Measurements from ENCODE around the gene CALU. TPM values are rescaled to one million over a fixed set of nuclear protein-coding genes. Genes with fewer than 3 reads are reported as not detected.

CALU gene
- total RNA-seq, 1 experiment from 2014 or later = 957 TPM

DNA sequence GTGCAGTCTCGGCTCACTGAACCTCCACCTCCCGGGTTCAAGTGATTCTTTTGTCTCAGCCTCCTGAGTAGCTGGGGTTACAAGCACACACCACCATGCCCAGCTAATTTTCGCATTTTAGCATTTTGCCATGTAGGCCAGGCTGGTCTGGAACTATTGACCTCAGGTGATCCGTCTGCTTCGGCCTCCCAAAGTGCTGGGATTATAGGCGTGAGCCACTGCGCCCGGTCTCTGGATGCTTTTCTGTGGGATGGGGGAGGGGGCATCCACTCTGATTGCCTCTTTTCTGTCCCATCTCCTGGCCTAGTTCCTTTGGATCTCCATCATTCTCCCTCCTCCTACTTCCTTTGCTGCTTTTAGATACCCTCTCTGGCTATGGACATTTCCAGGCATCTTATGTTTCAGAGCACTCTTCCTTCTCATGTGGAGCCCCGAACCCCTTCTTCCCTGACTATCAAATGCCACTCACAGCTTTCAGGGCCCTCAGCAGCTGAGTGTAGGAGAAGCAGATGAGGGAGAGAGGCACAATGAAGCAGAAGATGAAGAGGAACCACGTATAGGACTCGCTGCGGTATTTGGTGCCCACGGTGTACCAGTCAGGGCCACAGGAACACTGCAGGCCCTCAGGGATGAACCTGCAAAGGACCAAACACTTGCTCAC lies 35.0 kb downstream of the CALU start:
- Histone ChIP-seq H3K36me3 (peaks cover 56% of the 10 kb centered on the region), H3K4me3 (no peak overlapping the region), H3K4me1 (replicated peaks) (0 out of 2 replicates have a peak, but pooled peaks cover 7% of the 10 kb centered on the region), H3K27me3 (replicated peaks) (no peaks in the 10 kb centered on the region), H3K27ac (no peak overlapping the region), H3K9me3 (replicated peaks) (no peaks in the 10 kb centered on the region)
- no peak for DNase-seq (ENCODE audit: low read depth in 1 of 2, low spot score in 2 of 2)

DNA sequence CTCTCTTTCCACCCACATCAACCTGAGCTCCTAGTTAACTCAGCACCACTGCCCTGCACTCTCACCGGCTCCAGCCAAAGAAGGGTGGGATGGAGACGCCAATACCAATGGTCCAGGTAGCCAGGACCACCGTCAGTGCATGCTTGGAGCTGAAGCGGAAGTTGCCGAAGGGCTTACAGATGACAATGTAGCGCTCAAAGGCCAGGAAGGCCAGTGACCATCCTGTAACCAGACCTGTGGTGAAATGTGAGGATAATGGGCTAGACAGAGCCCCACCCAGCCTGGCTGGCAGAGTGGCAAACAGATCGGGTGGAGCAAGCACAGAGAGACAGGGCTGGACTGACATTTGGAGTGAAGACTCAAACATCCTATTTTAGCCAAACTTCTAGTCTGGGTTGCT lies 35.8 kb downstream of the CALU start:
- H3K4me3 ChIP-seq = no peak overlapping the region
- H3K9me3 ChIP-seq (replicated peaks) = no peaks in the 10 kb centered on the region
- H3K27me3 ChIP-seq (replicated peaks) = no peaks in the 10 kb centered on the region
- peaks cover 48% of the 10 kb centered on the region for H3K36me3 ChIP-seq
- DNase-seq (ENCODE audit: low read depth in 1 of 2, low spot score in 2 of 2) = no peak
- H3K27ac ChIP-seq = no peak overlapping the region
- 0 out of 2 replicates have a peak, but pooled peaks cover 7% of the 10 kb centered on the region for H3K4me1 ChIP-seq (replicated peaks)

DNA sequence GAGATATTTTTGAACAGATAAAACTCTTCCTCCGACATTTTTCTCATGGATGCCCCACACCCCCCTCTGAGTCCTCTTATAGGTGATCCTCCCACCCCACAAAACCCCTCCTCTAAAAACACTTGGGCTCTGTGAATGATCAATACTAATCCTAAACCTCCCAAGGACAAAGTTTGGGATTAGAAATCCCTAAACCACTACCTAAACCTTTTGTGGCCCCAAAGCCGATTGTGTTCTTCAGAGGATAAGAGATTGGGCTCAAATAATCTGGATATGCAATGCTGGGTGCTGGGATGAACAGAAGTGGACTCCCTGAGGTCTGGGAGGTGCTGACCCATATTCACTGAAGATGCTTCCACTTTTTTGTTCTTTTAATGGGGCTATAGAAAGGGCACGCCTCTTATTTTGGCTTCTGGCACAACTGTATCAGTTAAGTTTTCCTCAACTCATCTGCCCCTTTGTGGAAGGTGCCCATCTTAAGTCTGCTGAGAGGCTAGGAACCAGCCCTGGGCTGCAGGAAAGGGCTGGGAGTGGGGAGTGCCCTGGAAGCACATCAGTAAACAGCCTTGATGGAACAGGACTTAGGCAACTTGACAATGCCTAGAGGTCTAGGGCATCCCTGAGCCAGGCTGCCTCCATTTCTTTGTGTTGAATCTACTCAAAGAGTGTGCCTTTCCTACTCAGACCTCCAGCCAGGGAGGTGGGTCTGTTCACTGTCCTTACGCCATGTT lies 36.8 kb downstream of the CALU start, which contains the start of gene OPN1SW:
Gene OPN1SW (minus strand): TSS at position 51 of the 731 bp plus-strand sequence. CDS start 13 bp downstream, at position 38.
- H3K36me3 ChIP-seq = peaks cover 38% of the 10 kb centered on the region
- H3K9me3 ChIP-seq (replicated peaks) = no peaks in the 10 kb centered on the region
- no peak within 1 kb of the TSS for H3K4me3 ChIP-seq
- no peaks in the 10 kb centered on the region for H3K27me3 ChIP-seq (replicated peaks)
- no peak within 1 kb of the TSS for H3K27ac ChIP-seq
- DNase-seq (ENCODE audit: low read depth in 1 of 2, low spot score in 2 of 2) = no peak
- H3K4me1 ChIP-seq (replicated peaks) = 0 out of 2 replicates have a peak, but pooled peaks cover 7% of the 10 kb centered on the region

DNA sequence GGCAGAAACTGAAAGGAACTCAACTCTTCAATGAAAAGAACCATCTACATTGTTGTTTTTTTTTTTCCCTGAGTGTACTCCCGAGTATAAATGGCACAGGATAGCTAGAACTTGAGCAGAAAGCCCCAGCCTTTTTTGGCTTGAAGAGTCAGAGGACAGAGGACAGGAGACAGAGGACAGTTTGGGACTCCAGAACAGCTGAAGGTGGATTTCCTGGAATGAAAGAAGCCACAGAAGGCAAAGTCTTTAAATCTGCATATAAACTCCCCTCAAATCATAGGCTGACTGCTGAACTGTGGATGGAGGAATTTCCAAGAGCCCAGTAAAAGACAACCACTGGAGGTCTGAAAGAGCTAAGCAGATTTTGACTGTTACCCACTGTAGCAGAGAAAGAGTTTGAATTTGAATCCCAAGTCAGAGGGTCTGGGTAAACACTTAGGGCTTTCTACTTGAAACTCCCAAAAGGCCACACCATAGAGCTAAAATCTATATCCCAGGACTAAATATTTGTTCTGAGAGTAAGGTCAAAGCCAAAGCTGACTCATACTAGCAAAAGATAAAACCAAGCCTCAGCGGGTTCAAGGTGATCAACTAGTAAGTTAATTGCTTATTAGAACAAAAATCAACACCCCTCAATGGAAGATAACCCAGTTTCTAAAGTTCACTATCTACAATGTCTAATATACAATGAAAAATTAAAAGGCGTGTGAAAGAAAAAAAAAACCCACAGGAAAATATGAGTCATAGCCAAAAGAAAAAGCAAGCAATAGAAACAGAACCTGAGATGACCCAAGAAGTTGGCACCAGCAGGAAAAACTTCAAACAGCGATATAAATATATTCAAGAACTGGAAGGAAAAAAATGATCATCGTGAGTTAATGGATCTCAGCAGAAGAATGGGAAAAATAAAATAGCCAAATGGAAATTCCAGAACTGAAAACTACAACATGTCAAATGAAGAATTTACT lies 38.3 kb downstream of the CALU start:
- Histone ChIP-seq H3K4me1 (replicated peaks) (0 out of 2 replicates have a peak, but pooled peaks cover 7% of the 10 kb centered on the region), H3K9me3 (replicated peaks) (no peaks in the 10 kb centered on the region), H3K27ac (no peak overlapping the region), H3K4me3 (no peak overlapping the region), H3K36me3 (peaks cover 23% of the 10 kb centered on the region), H3K27me3 (replicated peaks) (no peaks in the 10 kb centered on the region)
- DNase-seq (ENCODE audit: low read depth in 1 of 2, low spot score in 2 of 2) = peak in 1 of 2 experiments; percentile 34

DNA sequence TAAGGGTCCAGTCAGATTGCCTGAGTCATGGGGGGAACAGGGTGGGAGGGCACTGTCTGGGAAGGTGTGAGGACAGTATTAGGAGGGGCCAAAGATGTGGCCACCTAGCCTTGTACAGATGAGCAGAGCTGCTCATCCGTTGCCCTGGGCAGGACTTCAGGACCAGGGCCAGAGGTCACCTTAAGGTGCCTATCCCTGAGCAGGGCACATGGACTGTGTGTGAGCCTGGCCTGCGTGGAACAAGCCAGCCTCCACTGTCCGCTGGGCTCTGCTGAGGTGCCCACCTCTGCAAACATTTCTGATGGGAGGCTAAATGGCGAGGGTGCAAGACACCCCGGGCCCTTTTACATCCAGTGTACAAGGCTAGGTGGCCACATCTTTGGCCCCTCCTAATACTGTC lies 39.8 kb downstream of the CALU start:
- H3K36me3 ChIP-seq = peaks cover 11% of the 10 kb centered on the region
- H3K4me3 ChIP-seq = no peak overlapping the region
- no peak overlapping the region for H3K27ac ChIP-seq
- H3K27me3 ChIP-seq (replicated peaks) = no peaks in the 10 kb centered on the region
- no peak for DNase-seq (ENCODE audit: low read depth in 1 of 2, low spot score in 2 of 2)
- H3K4me1 ChIP-seq (replicated peaks) = 0 out of 2 replicates have a peak, but pooled peaks cover 7% of the 10 kb centered on the region
- H3K9me3 ChIP-seq (replicated peaks) = no peaks in the 10 kb centered on the region

DNA sequence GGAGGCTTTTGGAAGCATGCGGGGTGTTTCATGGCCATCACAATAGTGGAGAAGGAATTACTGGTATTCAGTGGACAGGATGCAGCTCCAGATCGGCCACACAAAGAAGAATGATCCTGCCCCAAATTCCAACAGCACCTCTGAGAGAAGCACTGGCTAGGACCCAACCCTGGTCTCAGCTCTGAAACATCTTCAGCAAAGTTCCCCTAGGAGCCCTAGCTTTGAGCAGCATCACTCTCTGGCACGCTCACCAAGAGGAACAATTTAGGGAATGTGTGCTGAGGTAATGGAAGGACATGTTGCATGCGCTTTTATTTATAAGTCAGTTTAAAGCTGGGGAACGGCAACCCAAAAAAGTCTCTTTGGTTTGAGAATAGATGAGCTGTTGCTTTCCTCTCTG lies 42.0 kb downstream of the CALU start:
- H3K27me3 ChIP-seq (replicated peaks) = no peaks in the 10 kb centered on the region
- no peak overlapping the region for H3K27ac ChIP-seq
- no peak overlapping the region for H3K4me3 ChIP-seq
- H3K36me3 ChIP-seq = no peaks in the 10 kb centered on the region
- no peak for DNase-seq (ENCODE audit: low read depth in 1 of 2, low spot score in 2 of 2)
- no peaks in the 10 kb centered on the region for H3K9me3 ChIP-seq (replicated peaks)
- 0 out of 2 replicates have a peak, but pooled peaks cover 5% of the 10 kb centered on the region for H3K4me1 ChIP-seq (replicated peaks)

DNA sequence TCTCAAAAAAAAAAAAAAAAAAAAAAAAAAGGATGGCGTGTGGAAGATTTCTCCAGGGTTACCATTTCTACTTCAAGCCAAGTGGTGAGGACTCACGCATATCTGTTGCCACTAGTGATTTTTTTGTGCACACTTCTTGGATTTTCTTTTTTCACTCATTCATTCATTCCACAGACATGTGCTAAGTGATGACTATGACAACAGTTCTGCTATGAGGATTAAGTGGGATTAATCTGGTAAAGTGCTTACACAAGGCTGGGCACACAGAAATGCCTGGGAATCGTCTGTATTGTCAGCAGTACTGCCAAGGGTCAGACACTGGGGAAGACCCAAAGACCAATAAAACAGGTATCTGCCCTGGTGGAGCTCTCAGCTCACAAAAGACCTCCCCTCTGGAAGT lies 42.7 kb downstream of the CALU start:
- Histone ChIP-seq H3K27me3 (replicated peaks) (no peaks in the 10 kb centered on the region), H3K36me3 (no peaks in the 10 kb centered on the region), H3K4me1 (replicated peaks) (0 out of 2 replicates have a peak, but pooled peaks cover 4% of the 10 kb centered on the region), H3K27ac (no peak overlapping the region), H3K4me3 (no peak overlapping the region), H3K9me3 (replicated peaks) (no peaks in the 10 kb centered on the region)
- DNase-seq (ENCODE audit: low read depth in 1 of 2, low spot score in 2 of 2) = no peak

DNA sequence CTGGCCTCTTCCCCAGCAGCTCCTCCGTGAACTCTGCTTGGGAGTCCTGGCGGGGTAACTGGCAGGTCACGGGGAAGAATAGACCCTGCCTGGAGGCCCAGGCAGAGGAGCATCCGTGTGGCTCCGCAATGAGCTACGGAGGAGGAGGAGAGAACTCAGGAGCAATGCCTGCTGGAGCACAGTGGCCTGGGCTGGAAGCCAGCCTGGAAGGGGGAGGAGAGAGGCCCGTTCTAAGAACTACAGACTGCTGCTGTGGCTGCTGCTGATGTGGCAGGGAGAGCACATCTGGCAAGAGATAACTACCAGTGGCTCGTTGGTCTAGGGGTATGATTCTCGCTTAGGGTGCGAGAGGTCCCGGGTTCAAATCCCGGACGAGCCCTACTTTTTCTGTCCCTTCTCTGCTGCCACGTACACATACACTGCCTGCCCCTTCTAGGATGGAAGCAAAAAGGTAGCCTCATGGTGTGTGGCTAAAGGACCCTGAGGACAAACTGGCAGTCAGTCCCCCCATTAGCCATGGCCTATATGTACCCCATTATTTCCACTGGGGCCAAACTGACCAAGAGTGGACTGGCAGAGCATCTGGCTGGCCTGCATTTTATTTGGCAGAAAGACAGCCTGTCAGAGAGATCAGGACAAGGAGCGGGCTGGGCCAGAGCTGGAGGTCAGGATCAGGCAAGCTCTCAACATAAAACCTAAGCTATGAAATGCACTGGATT lies 44.1 kb downstream of the CALU start:
- Histone ChIP-seq H3K27me3 (replicated peaks) (peaks cover 2% of the 10 kb centered on the region; the same call in 1 of the 2 replicates), H3K4me1 (replicated peaks) (no peaks in the 10 kb centered on the region), H3K27ac (no peak overlapping the region), H3K36me3 (no peaks in the 10 kb centered on the region), H3K4me3 (no peak overlapping the region), H3K9me3 (replicated peaks) (no peaks in the 10 kb centered on the region)
- DNase-seq (ENCODE audit: low read depth in 1 of 2, low spot score in 2 of 2) = peak; percentile 79 to 88

DNA sequence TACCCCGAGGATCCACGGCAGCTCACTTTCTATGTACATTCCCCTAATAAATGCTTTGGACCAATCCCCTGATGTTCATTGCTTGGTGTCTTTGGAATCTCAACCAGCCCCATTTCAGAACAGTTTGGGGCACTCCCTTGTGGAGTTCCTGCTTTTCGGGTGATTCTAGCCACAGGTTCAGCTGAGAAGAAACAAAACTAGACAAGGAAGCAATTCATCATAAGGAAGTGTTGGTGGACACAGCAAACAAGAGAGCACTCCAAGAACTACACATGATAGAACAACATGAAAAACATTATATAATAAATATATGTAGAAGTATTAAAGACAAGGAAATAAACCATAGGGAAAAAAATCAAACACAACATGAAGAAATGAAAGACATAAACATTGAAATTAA lies 46.6 kb downstream of the CALU start:
- Histone ChIP-seq H3K4me3 (no peak overlapping the region), H3K27ac (no peak overlapping the region), H3K27me3 (replicated peaks) (peaks cover 8% of the 10 kb centered on the region; the same call in 1 of the 2 replicates), H3K36me3 (no peaks in the 10 kb centered on the region), H3K4me1 (replicated peaks) (0 out of 2 replicates have a peak, but pooled peaks cover 5% of the 10 kb centered on the region), H3K9me3 (replicated peaks) (no peaks in the 10 kb centered on the region)
- DNase-seq (ENCODE audit: low read depth in 1 of 2, low spot score in 2 of 2) = no peak

DNA sequence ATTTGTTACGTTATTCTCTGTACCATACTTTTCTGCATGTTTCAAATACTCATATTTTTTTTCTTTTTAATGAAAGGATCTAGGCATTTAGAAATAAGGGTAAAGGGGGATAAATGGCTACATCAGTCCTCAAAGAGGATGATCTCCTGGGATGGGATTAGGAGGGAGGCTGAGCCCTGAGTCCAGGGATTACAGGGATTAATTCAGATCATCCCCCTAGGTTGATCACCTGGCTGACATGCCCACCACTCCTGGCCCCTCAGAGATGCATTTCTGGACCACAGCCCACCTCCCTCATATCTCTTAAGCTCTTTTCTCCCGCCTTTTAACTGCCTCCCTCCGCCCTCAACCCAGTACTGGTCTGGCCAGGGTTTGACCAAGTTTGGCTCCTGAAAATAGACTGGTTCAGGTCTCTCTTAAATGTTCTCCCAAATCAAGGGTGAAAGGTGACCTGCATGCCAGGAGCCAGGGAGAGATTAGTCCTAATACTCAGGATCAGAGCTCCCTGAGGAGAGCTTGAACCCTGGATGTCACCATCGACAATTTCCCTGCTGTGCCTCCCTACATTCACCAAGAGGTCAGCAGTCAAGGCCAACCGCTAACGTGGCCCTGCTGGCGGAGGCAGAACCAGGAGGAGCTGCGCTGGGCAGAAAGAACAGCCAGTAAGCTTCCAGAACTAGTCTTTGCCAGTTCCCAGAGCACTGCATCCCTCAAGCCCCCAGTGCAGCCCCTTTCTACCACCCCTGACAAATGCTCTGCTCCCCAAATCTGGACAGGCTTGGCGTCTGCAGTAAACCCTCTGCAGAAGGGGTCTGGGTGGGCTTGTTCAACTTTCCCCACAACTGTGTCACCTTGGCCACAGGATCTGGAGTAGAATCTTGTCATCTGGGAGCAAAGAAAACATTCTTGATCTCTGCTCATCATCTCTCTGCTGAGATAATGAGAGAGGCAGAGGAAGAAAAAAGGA lies 49.6 kb downstream of the CALU start:
- Histone ChIP-seq H3K36me3 (no peaks in the 10 kb centered on the region), H3K27ac (no peak overlapping the region), H3K4me3 (no peak overlapping the region), H3K4me1 (replicated peaks) (peaks cover 10% of the 10 kb centered on the region), H3K27me3 (replicated peaks) (peaks cover 8% of the 10 kb centered on the region; the same call in 1 of the 2 replicates), H3K9me3 (replicated peaks) (no peaks in the 10 kb centered on the region)
- DNase-seq (ENCODE audit: low read depth in 1 of 2, low spot score in 2 of 2) = no peak

DNA sequence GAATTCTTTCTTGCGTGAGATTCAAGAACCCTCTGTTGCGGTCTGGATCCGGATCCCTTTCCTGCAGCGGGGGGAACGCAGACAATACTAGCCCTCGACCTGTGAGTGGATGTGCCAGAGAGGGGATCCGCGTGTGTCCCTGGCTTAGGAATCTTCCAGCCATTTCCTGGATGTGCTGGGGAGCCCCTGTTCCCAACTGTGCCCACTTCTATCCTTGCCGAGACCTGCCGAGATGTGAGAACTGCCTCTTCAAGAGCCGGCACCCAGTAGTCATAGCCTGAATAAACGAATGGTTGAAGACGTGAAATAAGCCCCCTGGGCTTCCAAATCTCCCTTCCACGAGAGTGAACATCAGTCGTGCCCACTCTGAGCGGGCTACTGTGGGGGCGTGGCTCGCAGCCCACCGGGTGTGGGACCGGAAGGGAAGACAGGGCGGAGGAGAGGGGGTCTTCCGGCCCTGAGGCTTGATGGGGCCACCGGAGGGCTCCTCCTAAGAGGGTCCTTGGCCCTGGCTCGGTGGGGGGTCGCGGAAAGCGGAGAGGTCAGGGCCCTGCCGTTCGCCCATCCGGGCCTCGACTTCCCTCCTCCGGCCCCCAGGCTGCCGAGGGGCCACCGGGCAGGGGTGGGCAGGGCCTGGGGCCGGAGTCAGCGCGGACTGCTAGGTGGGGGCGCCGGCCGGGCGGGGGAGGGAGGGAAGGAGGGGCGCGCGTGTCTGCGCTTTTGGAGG lies 51.3 kb downstream of the CALU start:
- Histone ChIP-seq H3K27me3 (replicated peaks) (peaks cover 8% of the 10 kb centered on the region; the same call in 1 of the 2 replicates), H3K9me3 (replicated peaks) (no peaks in the 10 kb centered on the region), H3K4me3 (peak overlapping the region; percentile 78), H3K27ac (no peak overlapping the region), H3K36me3 (no peaks in the 10 kb centered on the region), H3K4me1 (replicated peaks) (peaks cover 10% of the 10 kb centered on the region)
- DNase-seq (ENCODE audit: low read depth in 1 of 2, low spot score in 2 of 2) = no peak

Data from SJSA1 (cell line).